IPS-18c (cell line): ENCODE results near the gene SH3PXD2B.
"Not testable (repeated sequence)": the region's sequence is repeated elsewhere in the genome, so short reads cannot be mapped to it uniquely, and the experiment has no call there.

Experiments used
- H3K4me3 ChIP-seq: 2 replicates; pipeline ENCODE4 v1.7.0; 2013; ENCODE audit warnings: low read depth, mild to moderate bottlenecking, low read length, moderate library complexity; ENCODE audit not compliant: insufficient read depth
- H3K9me3 ChIP-seq: one replicate; pipeline ENCODE4 v1.6.1; 2013; ENCODE audit warnings: mild to moderate bottlenecking, low read length, moderate library complexity; ENCODE audit not compliant: control insufficient read depth, insufficient read depth

Gene SH3PXD2B

DNA sequence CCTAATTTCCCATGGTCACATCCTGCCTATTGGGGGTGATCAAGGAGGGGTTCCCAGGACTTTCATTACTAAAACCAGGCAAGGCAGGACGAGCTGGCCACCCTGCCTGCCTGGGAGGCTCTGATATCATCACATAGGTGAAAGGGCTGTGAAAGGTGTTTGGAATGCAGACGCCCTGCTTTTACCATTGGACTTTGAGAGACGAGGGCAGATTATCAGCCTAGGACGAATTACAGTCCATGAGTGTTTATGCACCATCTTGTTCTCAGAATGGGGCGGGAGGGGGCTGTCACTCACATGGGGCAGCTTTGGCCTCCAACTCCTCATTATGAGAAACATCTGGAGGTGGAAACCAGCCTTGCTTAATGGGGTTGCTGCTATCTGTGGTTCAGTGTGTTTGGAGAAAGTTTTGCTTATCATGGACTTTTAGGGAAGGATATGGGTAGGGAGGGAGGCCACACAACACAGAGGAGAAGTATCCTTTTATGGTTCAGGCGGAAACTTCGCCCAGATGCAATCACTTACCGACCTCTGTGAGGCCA is 101.0 kb downstream of the SH3PXD2B start:
- no peaks in the 10 kb centered on the region for H3K9me3 ChIP-seq
- H3K4me3 ChIP-seq, result no peak overlapping the region

DNA sequence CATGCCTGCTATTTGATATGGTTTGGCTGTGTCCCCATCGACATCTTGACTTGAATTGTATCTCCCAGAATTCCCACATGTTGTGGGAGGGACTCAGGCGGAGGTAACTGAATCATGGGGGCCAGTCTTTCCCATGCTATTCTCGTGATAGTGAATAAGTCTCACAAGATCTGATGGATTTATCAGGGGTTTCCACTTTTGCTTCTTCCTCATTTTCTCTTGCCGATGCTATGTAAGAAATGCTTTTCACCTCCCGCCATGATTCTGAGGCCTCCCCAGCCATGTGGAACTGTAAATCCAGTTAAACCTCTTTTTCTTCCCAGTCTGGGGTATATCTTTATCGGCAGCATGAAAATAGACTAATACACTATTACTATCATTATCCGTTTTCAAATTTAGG is 101.8 kb downstream of the SH3PXD2B start:
- not testable (repeated sequence) for H3K4me3 ChIP-seq, H3K9me3 ChIP-seq

- Histone ChIP-seq H3K4me3 (no peak overlapping the region), H3K9me3 (no peaks in the 10 kb centered on the region)
These were observed 103.0 kb downstream of the SH3PXD2B start for GRCh38 chr5:172351240-172351778.

GRCh38 chr5:172350212-172351181 is 103.8 kb downstream of the SH3PXD2B start:
- H3K4me3 ChIP-seq, result no peak overlapping the region
- H3K9me3 ChIP-seq, result no peaks in the 10 kb centered on the region

GRCh38 chr5:172348733-172349132 is 105.6 kb downstream of the SH3PXD2B start:
- H3K4me3 ChIP-seq, H3K9me3 ChIP-seq: not testable (repeated sequence)

DNA sequence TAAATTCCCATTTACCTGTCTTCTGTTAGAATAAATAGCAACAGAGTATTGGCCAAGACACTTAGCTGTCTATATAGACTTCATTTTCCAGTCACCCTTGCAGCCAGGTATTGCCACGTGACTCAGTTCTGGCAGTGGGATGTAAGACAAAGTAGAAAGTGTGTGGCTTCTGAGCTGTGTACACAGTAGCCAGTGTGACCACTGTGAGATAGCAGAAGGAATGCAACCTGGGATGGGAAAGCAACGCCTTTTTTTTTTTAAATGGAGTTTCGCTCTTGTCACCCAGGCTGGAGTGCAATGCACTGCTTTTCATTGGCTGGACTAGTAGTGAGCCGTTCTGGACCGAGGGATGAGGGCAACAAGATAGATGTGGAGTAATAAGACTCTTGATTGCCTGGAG is 106.2 kb downstream of the SH3PXD2B start:
- Histone ChIP-seq H3K4me3 (no peak overlapping the region), H3K9me3 (no peaks in the 10 kb centered on the region)

- Histone ChIP-seq H3K9me3 (no peaks in the 10 kb centered on the region), H3K4me3 (no peak overlapping the region)
These were observed 106.8 kb downstream of the SH3PXD2B start for GRCh38 chr5:172347496-172348052.

GRCh38 chr5:172345881-172346280 is 108.4 kb downstream of the SH3PXD2B start:
- H3K9me3 ChIP-seq, result no peaks in the 10 kb centered on the region
- no peak overlapping the region for H3K4me3 ChIP-seq

DNA sequence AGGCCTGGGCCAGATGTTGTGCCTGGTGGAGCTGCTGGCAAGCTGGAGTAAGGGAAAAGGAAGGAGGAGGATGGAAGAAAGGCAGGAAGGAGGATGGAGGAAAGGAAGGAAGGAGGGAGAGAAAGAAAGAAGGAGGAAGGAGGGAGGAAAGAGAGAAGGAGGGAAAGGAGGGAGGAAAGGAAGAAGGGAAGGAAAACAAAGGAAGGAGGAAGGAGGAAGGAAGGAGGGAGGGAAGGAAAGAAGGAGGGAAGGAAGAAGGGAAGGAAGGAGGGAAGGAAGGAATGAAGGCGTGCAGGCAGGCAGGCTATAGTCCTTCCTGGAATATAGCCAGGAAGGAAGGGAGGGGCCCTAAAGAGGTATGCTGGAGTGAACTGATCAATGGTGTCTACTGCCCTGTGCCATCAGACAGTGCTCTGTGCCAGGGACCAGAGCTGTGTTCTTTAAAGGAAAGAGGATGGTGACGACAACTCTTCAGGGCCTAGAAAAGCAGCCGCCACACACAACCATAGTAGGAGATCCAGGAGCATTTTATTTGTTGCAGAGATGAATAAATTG is 109.4 kb downstream of the SH3PXD2B start:
- Histone ChIP-seq H3K9me3 (no peaks in the 10 kb centered on the region), H3K4me3 (no peak overlapping the region)

- Histone ChIP-seq H3K9me3 (no peaks in the 10 kb centered on the region), H3K4me3 (no peak overlapping the region)
These were observed 110.6 kb downstream of the SH3PXD2B start for GRCh38 chr5:172343741-172344140.

- H3K9me3 ChIP-seq, result no peaks in the 10 kb centered on the region
- H3K4me3 ChIP-seq, result no peak overlapping the region
These were observed 111.4 kb downstream of the SH3PXD2B start for GRCh38 chr5:172342918-172343317.

DNA sequence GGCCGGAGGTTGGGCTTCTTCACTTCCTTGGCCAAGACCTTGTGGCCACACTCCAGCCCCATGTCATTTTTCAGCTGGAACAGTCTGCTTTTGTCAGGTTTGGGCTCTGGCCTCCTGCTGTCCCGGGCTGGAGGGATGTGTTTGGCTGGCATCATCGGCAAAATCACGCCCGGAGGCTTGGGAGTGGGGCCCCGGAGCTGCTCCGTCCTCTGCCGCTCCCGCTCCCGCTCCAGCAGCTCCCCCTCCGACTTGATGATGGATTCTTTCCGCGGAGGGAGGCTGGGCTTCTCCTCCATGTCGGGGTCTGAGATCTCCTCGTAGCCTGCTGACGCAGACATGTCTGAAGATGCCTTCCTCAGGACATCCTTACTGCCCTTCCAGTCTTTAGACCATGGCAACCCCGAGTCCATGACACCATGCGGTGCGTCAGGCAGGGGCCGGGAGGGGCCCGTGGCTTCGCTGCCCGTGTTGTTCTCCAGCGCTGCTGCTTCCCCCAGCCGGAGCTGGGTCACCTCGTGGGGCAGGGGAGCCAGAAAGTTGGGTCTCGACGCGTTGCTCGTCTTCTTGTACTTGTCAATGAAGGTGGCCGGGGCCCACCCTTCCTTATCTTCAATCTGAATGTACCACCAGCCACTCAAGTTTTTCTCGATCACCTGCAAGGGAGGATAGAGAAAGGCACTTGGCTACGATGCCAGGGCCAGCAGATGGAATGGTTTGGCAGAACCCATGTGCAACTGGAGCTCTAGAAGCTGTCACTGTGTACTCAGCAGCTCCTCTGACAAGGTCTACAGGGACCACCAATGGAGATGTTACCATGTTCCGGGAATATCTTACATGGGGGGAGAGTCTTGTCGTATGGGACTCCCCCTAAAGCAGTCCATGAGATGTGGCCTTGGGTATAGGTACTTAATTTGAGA is 114.8 kb downstream of the SH3PXD2B start:
- no peak overlapping the region for H3K4me3 ChIP-seq
- H3K9me3 ChIP-seq, result no peaks in the 10 kb centered on the region

DNA sequence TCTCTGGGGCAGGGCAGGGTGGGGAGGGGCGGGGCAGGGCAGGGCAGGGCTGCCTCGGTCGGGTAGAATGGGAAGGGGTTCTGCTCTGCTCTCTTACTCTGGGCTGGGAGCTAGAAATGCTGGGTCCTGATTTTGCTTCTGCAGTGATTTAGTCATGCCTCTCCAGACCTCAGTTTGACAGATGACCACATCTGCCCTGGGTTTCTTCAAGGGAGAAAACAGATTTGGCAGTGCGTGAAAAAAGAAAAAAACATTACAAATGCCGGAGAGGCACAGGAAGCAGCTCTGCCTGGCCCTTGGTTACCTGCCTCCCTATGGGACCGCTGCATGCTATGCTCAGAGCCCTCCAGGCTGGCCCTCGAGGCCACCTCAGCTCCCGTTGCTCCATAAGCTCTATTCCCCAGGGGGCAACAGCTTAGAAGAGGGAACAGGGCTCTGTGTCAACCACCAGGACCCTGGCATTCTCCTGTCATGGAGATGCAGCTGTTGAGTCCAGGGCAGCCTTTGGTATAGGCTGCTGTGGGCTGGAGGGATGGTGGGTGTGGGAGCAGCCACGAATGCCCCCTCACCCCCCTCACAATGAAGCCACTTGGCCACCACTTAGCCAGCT is 117.5 kb downstream of the SH3PXD2B start:
- Histone ChIP-seq H3K9me3 (no peaks in the 10 kb centered on the region), H3K4me3 (no peak overlapping the region)

- Histone ChIP-seq H3K9me3 (no peaks in the 10 kb centered on the region), H3K4me3 (no peak overlapping the region)
These were observed 118.1 kb downstream of the SH3PXD2B start for GRCh38 chr5:172336264-172336663.

- H3K4me3 ChIP-seq, result no peak overlapping the region
- H3K9me3 ChIP-seq, result no peaks in the 10 kb centered on the region
These were observed 118.6 kb downstream of the SH3PXD2B start for GRCh38 chr5:172335721-172336120.

DNA sequence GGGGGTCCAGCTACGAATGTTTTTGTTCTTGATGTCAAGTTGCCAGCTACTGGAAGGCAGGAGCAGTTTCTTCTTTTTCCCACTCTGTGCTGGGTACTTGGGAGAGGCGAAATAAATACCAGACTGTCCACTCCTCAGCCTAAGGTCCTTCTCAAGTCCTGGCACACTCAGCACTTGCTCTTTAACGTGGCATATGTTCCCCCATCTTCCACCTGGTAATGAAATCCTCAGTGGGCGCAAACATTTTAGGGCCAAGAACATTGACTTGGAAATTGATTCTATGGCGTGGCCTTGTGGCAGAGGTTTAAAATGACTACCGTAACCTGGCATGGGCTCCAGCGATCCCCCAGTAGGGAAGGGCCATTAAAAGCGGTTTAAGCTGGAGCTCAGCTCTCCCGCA is 119.7 kb downstream of the SH3PXD2B start:
- H3K4me3 ChIP-seq, result no peak overlapping the region
- H3K9me3 ChIP-seq, result no peaks in the 10 kb centered on the region
